DOHH2 (cell line): ENCODE measurements around the gene GNGT2.

ENCODE experiments used
- CTCF ChIP-seq: fragments of 200-600 bp; sonication (generic); IDR thresholded peaks from one replicate; pipeline ENCODE4 v1.5.1; 2014; ENCODE audit warnings: antibody characterized with exemption, mild to moderate bottlenecking, low read depth, low read length; ENCODE audit not compliant: poor library complexity, severe bottlenecking
- EZH2phosphoT487 ChIP-seq: fragments of 200-600 bp; sonication (generic); IDR thresholded peaks from 2 replicates; pipeline ENCODE4 v1.6.1; 2017; ENCODE audit warnings: borderline replicate concordance, mild to moderate bottlenecking, antibody characterized with exemption, low read length, moderate library complexity, mixed read lengths

DNA sequence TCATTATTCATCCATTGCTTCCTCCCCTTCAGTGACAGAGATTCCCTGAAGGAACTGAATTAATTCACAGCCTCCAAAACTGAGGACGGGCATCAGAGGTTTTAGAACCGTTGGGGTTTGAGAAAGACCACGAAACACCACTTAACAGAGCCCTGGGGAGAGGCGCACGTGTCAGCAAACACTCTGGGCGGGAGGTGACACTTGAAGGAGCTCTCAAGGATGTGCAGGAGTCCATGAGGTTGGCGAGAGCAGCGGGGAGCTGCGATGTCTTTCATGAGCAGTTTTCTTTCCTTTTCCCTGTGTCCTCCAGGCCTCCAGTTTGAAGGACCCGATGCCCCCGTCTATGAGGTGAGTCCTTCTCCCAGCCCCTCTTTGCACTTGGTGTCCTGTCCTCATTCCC, 54.1 kb downstream of the GNGT2 start:
- no peak for TF ChIP-seq EZH2phosphoT487
- TF ChIP-seq CTCF, result no peak
